ENCODE results near the gene STX8.

The STX8 gene

GRCh38 chr17:9554715-9555114 is 20.9 kb downstream of the STX8 start:
- DNase-seq (ENCODE audit: low spot score) = peak; percentile 44

DNA sequence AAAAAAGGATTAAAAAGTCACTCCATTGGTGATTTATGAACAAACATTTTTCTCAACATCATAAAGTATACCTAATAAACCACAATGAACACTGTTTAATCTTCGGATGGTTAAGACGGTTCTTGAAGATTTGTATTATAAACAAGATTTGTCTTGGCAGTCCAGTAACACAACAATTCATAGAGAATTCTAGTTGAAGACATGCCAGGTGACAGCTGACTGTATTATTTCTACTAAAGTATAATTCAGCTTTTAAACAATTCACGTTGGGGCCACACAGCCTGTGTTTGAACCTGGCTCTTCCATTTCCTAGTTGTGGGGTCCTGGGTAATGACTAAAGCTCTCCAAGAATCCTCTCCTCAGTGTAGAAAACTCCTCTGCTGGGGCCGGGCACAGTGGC is 22.0 kb downstream of the STX8 start:
- no peak for DNase-seq (ENCODE audit: low spot score)

- no peak for DNase-seq (ENCODE audit: low spot score)
These were observed 22.4 kb downstream of the STX8 start for GRCh38 chr17:9553181-9553580.

DNA sequence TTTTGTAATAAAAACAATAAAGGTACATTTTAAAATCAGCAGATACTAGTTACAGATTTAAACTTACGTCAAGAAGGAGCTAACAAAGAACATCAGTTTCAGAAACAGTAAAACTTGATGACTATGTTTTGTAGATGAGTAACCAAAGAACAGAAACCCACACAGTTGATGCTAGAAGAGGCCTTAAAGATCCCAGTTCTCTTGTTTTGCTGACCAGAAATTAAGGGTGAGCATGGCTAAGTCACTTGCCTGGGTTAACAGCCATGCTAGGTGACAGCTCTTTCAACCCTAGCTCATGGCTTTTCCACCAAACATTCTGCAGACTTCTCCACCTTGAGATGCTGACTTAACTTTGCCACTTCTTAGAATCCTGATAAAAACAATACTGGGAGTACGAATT is 26.4 kb downstream of the STX8 start:
- DNase-seq (ENCODE audit: low spot score) = no peak

DNA sequence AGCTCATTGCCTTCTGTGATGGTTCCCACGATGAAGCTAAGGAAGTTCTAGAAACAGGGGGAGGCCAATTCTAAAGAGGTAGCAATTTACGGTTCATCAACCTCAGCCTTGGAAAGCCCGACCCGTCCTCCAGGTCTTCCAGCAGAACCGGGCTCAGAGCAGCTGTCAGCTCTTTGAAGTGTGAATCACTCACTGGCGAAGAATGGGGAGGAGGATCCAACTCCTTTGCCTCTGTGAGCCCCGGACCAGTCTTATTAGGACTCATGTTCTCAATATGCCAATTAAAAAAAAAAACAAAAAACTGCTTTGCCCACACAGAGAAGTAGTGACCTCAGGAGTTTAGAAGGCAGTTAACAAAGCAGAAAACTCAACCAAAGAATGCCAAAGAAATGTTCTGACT is 31.4 kb downstream of the STX8 start:
- no peak for DNase-seq (ENCODE audit: low spot score)

DNA sequence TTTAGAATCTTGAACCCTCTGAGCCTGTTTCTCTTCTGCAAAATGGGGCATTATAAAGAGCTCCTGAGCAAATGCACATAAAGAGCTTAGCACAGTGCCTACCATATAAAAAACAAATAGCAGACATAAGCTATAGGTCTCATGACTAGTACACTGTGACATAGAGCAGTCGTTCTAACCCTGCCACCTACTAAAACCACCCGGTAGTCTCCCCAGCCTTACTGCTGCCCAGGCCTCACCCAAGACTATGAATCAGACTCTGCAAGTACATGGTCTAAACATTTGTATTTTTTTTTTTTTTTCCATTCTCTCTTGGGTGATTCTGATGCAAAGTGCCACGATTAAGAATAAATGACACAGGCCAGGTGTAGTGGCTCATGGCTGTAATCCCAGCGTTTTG is 33.9 kb downstream of the STX8 start:
- no peak for DNase-seq (ENCODE audit: low spot score)

GRCh38 chr17:9538626-9539025 is 37.0 kb downstream of the STX8 start:
- DNase-seq (ENCODE audit: low spot score) = no peak

GRCh38 chr17:9537177-9537776 is 38.3 kb downstream of the STX8 start:
- DNase-seq (ENCODE audit: low spot score) = no peak

DNA sequence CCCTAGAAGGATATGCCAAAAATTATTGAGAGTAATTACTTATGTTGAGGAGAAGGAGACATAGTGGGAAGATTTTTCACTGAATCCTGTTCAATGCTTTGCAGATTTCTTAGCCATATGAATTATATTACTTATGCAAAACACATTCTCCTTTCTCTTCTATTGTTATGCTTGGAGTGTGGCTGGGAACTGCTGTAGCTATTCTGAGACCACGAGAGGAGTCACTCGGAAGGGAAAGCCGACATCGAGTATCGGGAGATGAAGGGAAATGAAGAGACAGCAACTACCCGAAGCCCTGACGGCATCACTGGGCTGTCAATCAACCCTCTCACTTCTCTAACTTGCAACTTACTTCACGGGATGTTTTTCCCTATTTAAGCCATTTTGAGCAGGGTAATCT is 39.6 kb downstream of the STX8 start:
- DNase-seq (ENCODE audit: low spot score) = no peak

DNA sequence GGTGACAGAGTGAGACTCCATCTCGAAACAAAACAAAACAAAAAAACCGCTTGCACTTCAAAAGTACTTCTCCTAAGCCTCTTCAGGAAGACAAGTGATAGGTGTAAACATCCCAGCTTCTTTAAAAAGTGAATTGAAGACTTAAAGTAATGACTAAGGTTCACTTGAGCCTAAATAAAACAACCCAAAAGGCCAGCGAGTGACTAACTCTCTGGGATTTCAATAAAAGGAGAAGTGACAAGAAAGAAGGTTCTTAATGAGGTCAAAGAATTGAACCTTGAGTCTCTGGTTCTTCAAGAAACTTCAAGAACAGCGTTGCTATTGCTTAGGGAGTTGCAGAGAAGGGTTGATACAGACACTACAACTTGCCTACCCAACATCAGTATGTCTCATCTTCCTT is 42.2 kb downstream of the STX8 start:
- no peak for DNase-seq (ENCODE audit: low spot score)

- DNase-seq (ENCODE audit: low spot score) = no peak
These were observed 42.9 kb downstream of the STX8 start for GRCh38 chr17:9532715-9533114.

GRCh38 chr17:9531034-9531433 is 44.6 kb downstream of the STX8 start:
- DNase-seq (ENCODE audit: low spot score) = no peak

DNA sequence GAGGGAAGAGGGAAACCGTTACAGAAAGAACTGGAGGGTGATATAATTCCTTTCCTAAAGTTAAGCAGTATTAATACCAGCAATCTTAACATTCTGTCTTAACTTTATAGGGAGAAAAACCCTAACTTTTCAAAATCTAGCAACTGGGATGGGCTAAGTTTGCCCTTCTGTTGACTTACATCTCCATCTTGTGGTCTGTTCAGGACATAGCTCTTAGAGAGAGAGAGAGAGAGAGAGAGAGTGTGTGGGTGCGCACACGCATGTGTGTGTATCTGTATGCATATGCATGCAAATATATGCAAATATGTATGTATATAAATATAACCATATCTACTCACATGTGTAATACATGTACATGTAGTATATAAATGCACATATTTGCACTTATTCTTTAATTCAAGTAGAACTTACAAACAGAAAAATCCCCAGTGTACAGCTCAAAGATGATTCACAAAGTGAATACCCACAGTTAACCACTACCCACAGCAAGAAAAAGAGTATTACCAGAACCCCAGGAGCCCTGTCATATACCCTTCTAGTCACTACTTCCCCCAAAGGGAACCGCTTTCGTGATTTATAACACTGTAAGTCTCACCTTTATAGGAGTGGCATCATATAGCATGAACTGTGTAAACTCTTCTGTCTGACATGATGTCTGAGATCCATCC is 46.5 kb downstream of the STX8 start:
- DNase-seq (ENCODE audit: low spot score) = peak; percentile 27

DNA sequence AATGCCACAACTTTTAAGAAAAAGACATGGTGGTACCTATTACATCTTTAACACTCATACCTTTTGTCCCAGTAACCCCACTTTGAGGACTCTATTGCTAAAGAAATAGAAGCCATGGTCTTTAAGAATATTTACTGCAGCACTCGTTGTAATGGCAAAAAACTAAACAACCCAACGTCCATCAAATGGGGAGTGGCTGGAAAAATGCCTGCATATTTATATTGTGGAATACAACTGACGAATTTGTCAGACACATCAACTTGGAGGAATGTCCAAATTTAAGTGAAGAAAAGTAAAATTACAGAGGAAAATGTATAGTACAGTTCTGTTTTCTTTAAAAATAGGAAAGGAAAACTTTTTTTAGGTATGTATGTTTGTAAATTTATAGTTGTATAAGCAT is 47.8 kb downstream of the STX8 start:
- no peak for DNase-seq (ENCODE audit: low spot score)

- peak; percentile 40 for DNase-seq (ENCODE audit: low spot score)
These were observed 53.5 kb downstream of the STX8 start for GRCh38 chr17:9522074-9522473.

DNA sequence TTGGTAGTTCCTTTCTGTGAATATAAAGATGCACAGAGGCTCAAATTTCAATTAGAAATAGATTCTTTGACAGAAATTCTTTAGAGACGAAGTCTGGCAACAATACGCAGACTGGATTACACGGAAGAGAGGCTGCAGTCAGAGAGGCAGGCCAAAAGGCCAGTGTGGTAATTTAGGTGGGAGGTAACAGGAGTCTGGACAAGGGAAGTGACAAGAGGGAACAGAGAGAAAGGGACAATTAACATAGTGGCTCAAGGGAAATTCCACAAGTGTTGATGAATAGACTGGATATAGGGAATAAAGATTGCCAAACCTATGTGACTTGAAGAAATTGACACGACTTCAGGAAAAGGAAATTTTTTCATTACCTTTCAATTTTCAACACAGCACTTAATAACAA is 54.6 kb downstream of the STX8 start:
- no peak for DNase-seq (ENCODE audit: low spot score)

DNA sequence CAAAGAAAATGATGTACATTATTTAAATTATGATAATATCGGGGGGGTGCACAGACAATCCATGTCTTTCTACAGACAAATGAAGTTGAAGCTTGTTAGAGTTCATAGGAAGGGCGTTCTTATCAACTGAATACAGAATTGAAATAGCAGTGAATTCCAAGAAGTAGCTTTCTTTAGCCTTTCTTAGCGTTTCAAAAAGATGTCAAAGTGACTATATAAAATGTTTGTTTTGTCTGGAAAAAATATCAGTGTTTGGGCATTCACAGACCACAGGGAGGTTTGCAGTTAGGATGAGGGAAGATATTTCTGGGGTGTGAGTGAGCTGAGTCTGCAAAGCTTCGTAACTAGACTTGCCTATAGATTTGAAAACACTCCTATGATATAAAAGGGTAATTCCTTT is 55.0 kb downstream of the STX8 start:
- DNase-seq (ENCODE audit: low spot score) = no peak

DNA sequence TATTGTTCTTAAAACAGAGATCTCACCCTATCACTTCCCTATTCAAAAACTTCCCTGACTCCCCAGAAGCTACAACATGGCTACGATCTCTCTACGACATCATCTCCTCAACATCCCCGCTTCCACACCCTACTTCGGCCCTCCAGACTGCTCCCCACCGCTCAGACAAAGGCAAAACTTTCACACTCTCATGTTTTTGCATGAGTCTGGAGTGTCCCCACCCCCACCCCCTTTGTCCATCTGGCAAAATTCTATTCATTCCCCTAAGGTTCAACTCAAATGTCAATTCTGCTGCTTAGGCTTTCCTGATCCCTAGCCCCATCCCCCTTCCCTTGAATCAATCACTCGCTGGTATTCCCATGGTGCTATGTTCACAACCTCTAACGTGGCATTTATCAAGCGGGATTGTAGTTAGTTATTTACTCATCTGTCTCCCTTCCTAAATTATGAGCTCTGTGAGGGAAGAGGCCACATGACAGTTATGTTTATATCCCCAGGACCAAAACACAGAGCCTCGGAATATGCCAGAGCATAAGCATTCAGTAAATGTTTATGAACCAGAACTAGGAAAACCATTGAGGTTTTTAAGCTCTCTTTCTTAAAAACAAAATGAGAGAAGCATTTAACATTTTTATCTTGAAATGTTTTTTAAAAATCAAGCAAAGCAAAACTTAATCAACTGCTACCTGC is 55.9 kb downstream of the STX8 start:
- DNase-seq (ENCODE audit: low spot score) = no peak

GRCh38 chr17:9517396-9517795 is 58.2 kb downstream of the STX8 start:
- DNase-seq (ENCODE audit: low spot score) = no peak

DNA sequence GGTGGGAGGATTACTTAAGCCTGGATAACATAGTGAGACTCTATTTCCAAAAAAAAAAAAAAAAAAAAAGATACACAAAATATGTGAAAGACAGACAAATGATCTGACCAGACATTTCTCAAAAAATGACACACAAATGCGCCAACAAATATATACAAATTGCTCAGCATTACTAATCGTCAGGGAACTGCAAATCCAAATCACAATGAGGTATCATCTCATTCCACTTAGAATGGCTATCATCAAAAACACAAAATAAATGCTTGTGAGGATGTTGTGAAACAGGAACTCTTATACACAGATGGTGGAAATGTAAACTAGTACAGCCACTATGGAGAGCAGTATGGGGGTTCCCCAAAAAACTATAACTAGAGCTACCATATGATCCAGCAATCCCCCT is 62.4 kb downstream of the STX8 start:
- DNase-seq (ENCODE audit: low spot score) = no peak

- DNase-seq (ENCODE audit: low spot score) = no peak
These were observed 63.1 kb downstream of the STX8 start for GRCh38 chr17:9512323-9513168.

- DNase-seq (ENCODE audit: low spot score) = no peak
These were observed 66.3 kb downstream of the STX8 start for GRCh38 chr17:9509236-9509816.

All from hepatic stellate cell (primary cell).